ENCODE data around the gene CTNNBIP1. TPM values are rescaled to one million over a fixed set of nuclear protein-coding genes. Genes with fewer than 3 reads are reported as not detected.

Gene CTNNBIP1
- total and polyA plus RNA-seq, 2 of the 8 experiments (the other 6 are each of a cell fraction or from before 2014, with no cell fraction given): 40.9 to 46.6 TPM

DNA sequence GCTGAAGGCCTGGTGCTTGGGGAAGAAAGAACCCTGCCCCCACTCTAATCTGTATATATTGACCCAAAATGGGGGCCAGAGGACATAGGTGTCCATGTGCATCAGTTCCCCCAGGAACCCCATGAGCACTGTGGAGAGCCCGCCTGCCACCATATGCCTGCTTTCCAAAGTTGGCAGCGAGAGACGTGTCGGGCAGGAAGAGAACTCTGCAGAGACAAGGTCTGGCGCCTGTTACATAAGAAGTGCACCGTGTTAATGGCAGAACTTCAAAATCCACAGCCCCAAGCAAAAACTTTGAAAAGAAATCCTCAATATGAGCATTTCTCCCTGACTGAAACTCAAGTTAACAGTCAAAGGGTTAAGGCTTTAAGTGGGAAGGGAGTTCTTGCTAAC, 8.0 kb downstream of the CTNNBIP1 start:
- H3K4me3 ChIP-seq (ENCODE audit: extremely low read depth in 1 of 4, insufficient read depth in 2 of 4, low read depth in 3 of 4, low read length in 4 of 4): no peak overlapping the region
- H4K91ac ChIP-seq (replicated peaks; ENCODE audit: insufficient read length, low read length): no peak overlapping the region
- WGBS, 2 experiments (ENCODE audit: extremely low coverage in 1 of 2, insufficient coverage in 1 of 2, insufficient read length in 1 of 2, insufficient replicate concordance in 2 of 2, low coverage in 1 of 2, low lambda C conversion rate in 2 of 2, missing lambda C conversion rate in 1 of 2): 97% methylated on average over 6 of the region's 6 CpGs; no CpG with 5 or more reads in 1 of the 2 experiments
- H3K56ac ChIP-seq (replicated peaks; ENCODE audit: insufficient read length, low read depth, low read length): no peak overlapping the region
- 0 out of 2 replicates have a peak overlapping the region, but pooled peaks have one; percentile 24 for H2BK5ac ChIP-seq (ENCODE audit: low read depth, low read length)
- H3K23me2 ChIP-seq (ENCODE audit: low read depth, low read length): no peaks in the 10 kb centered on the region
- peaks cover 0 to 24% of the 10 kb centered on the region in 2 experiments; a peak in 1 of 4 replicates for H3K79me2 ChIP-seq (ENCODE audit: control insufficient read depth in 1 of 2, insufficient read depth in 2 of 2, low read length in 2 of 2)
- H2AK5ac ChIP-seq (ENCODE audit: low read depth, low read length): no peak overlapping the region
- ChIA-PET CTCF (ENCODE audit: partially characterized antibody) (interaction anchor here (0.6 to 1.9 kb wide), 6 partner anchors 8 to 116 kb away, joined by 3 to 10 read pairs (median 3); partner anchors contain the start of genes CTNNBIP1, LZIC and NMNAT1), POLR2A (ENCODE audit: partially characterized antibody) (interaction anchor here (1.4 to 3.1 kb wide), 2 partner anchors 9 to 13 kb away, joined by 5 to 19 read pairs; partner anchors contain the start of gene CTNNBIP1)
- no peaks in the 10 kb centered on the region for H3K27me3 ChIP-seq (replicated peaks in 1 of 4; ENCODE audit: control insufficient read depth in 3 of 4, extremely low read depth in 1 of 4, insufficient read depth in 3 of 4, low read length in 3 of 4)
- no peak overlapping the region; the same call in 1 of the 2 replicates for H4K8ac ChIP-seq (ENCODE audit: extremely low read depth, insufficient read depth, low read length)
- no peak overlapping the region for H2AFZ ChIP-seq (ENCODE audit: low read length)
- peaks cover 0 to 5% of the 10 kb centered on the region in 2 experiments for H4K20me1 ChIP-seq (replicated peaks in 1 of 2; ENCODE audit: control insufficient read depth in 1 of 2, insufficient read depth in 2 of 2, low read length in 2 of 2)
- H3K9me3 ChIP-seq (ENCODE audit: insufficient read depth in 2 of 2, low read depth in 1 of 2, low read length in 1 of 2): no peaks in the 10 kb centered on the region
- H2BK15ac ChIP-seq (ENCODE audit: low read length): no peak overlapping the region
- peaks cover 6% of the 10 kb centered on the region; the same call in 1 of the 2 replicates for H3K79me1 ChIP-seq (ENCODE audit: low read depth, low read length)
- DNase-seq (ENCODE audit: low read depth in 1 of 2, low spot score in 2 of 2): no peak
- H2BK20ac ChIP-seq (ENCODE audit: low read length): no peak overlapping the region
- H3K4me1 ChIP-seq (replicated peaks in 1 of 4; ENCODE audit: control insufficient read depth in 3 of 4, insufficient read depth in 4 of 4, low read length in 3 of 4): no peaks in the 10 kb centered on the region; a peak in 1 of 7 replicates
- H3K4me2 ChIP-seq (ENCODE audit: insufficient read depth in 1 of 2, low read depth in 2 of 2, low read length in 2 of 2): no peak overlapping the region
- no peak overlapping the region for H3K14ac ChIP-seq (ENCODE audit: insufficient read length)
- FAIRE-seq: no peak
- no peak overlapping the region for H2BK120ac ChIP-seq (replicated peaks; ENCODE audit: low read depth, low read length)
- no peak overlapping the region for H3K18ac ChIP-seq (ENCODE audit: extremely low read depth, low read length)
- no peak overlapping the region for H4K5ac ChIP-seq (ENCODE audit: insufficient read length, low read depth, low read length)
- peak overlapping the region; percentile 60; the same call in 1 of the 2 replicates for H2BK12ac ChIP-seq (ENCODE audit: low read depth, low read length)
- no peaks in the 10 kb centered on the region for H3K36me3 ChIP-seq (ENCODE audit: control insufficient read depth in 2 of 4, insufficient read depth in 4 of 4, low read length in 3 of 4)
- no peak overlapping the region for H3K23ac ChIP-seq (ENCODE audit: insufficient read length)
- H3K4ac ChIP-seq (replicated peaks; ENCODE audit: insufficient read length, low read depth, low read length): no peak overlapping the region
- no peak overlapping the region for H3K27ac ChIP-seq (ENCODE audit: low read depth, low read length)
- no peak overlapping the region for H3K9ac ChIP-seq (replicated peaks in 1 of 4; ENCODE audit: extremely low read depth in 1 of 4, low read depth in 3 of 4, low read length in 3 of 4)
- TF ChIP-seq TCF12 (IDR thresholded peaks at IDR 0.05; ENCODE audit: low read depth, low read length): no peak
- no peak for TF ChIP-seq POLR2A (IDR thresholded peaks at IDR 0.05; ENCODE audit: control extremely low read depth in 1 of 2, low read depth in 2 of 2, low read length in 2 of 2)
- TF ChIP-seq EP300 (IDR thresholded peaks at IDR 0.05; ENCODE audit: borderline replicate concordance in 1 of 2, low read depth in 2 of 2, low read length in 2 of 2): no peak
- no peak for TF ChIP-seq RNF2 (IDR thresholded peaks at IDR 0.05; ENCODE audit: borderline replicate concordance, low read depth, low read length, missing control alignments, poor library complexity, severe bottlenecking)
- TF ChIP-seq EGR1 (IDR thresholded peaks at IDR 0.05; ENCODE audit: borderline replicate concordance, low read depth, low read length): no peak
- no peak for TF ChIP-seq TEAD4 (IDR thresholded peaks at IDR 0.05; ENCODE audit: low read depth, low read length)
- TF ChIP-seq TBP (IDR thresholded peaks at IDR 0.05; ENCODE audit: low read depth, low read length): no peak
- no peak for TF ChIP-seq POU5F1 (IDR thresholded peaks at IDR 0.05; ENCODE audit: low read depth, low read length)
- TF ChIP-seq, protein P1, sequence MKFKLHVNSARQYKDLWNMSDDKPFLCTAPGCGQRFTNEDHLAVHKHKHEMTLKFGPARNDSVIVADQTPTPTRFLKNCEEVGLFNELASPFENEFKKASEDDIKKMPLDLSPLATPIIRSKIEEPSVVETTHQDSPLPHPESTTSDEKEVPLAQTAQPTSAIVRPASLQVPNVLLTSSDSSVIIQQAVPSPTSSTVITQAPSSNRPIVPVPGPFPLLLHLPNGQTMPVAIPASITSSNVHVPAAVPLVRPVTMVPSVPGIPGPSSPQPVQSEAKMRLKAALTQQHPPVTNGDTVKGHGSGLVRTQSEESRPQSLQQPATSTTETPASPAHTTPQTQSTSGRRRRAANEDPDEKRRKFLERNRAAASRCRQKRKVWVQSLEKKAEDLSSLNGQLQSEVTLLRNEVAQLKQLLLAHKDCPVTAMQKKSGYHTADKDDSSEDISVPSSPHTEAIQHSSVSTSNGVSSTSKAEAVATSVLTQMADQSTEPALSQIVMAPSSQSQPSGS (IDR thresholded peaks at IDR 0.05; ENCODE audit: low read length): no peak
- TF ChIP-seq, protein P2, sequence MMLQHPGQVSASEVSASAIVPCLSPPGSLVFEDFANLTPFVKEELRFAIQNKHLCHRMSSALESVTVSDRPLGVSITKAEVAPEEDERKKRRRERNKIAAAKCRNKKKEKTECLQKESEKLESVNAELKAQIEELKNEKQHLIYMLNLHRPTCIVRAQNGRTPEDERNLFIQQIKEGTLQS (IDR thresholded peaks at IDR 0.05; ENCODE audit: insufficient read depth, low read depth, low read length): no peak
- no peak for TF ChIP-seq KDM1A (IDR thresholded peaks at IDR 0.05; ENCODE audit: borderline replicate concordance, low read length)
